CD4-positive, CD25-positive, alpha-beta regulatory T cell (primary cell): Measurements from ENCODE around the gene HS1BP3. TPM values are rescaled to one million over a fixed set of nuclear protein-coding genes. Genes with fewer than 3 reads are reported as not detected.

Source experiments
- ATAC-seq, 2 donors: fragments of 150-1000 bp; cut with Tn5 transposase; one replicate each; pipeline ENCODE4 v1.10.0; 2021; ENCODE audit warnings: low read depth in 2 of 2, moderate number of reproducible peaks in 2 of 2, moderate library complexity in 1 of 2
- DNase-seq, 3 donors: peaks; one replicate each; pipeline versions ENCODE4 v3.0.0 to v3.0.0-alpha.2; 2012 to 2022; ENCODE audit warnings: mixed read lengths in 1 of 3
- H3K27ac ChIP-seq: one replicate; pipeline ENCODE4 v1.7.0; 2013; ENCODE audit warnings: mild to moderate bottlenecking, low read length; ENCODE audit not compliant: insufficient read depth, poor library complexity, severe bottlenecking
- H3K27me3 ChIP-seq: one replicate; pipeline ENCODE4 v1.7.0; 2013; ENCODE audit warnings: low read length; ENCODE audit not compliant: control insufficient read depth, insufficient read depth
- H3K36me3 ChIP-seq: one replicate; pipeline ENCODE4 v1.7.0; 2013; ENCODE audit warnings: mild to moderate bottlenecking, low read length, moderate library complexity; ENCODE audit not compliant: control insufficient read depth, insufficient read depth
- H3K4me1 ChIP-seq: 2 replicates; pipeline ENCODE4 v1.7.0; 2013; ENCODE audit warnings: mild to moderate bottlenecking, low read length; ENCODE audit not compliant: insufficient read depth, control insufficient read depth, poor library complexity, severe bottlenecking
- H3K4me3 ChIP-seq: one replicate; pipeline ENCODE4 v1.7.0; 2013; ENCODE audit warnings: low read depth, mild to moderate bottlenecking, low read length, moderate library complexity
- H3K9me3 ChIP-seq, 2 experiments: 1 replicate in 1 of 2; 2 replicates in 1 of 2; pipeline ENCODE4 v1.7.0; 2013; ENCODE audit warnings: low read length in 2 of 2, mild to moderate bottlenecking in 1 of 2, moderate library complexity in 1 of 2; ENCODE audit not compliant: control insufficient read depth in 2 of 2
- H3K27ac Mint-ChIP-seq, 3 donors: one replicate each; pipeline ENCODE4 v1.8.0; 2020 to 2022; ENCODE audit warnings: mild to moderate bottlenecking in 3 of 3, mixed read lengths in 3 of 3, moderate library complexity in 2 of 3
- H3K27me3 Mint-ChIP-seq: one replicate; pipeline ENCODE4 v1.8.0; 2022; ENCODE audit warnings: mild to moderate bottlenecking, mixed read lengths
- H3K36me3 Mint-ChIP-seq: one replicate; pipeline ENCODE4 v1.8.0; 2020; ENCODE audit warnings: mixed read lengths
- H3K4me1 Mint-ChIP-seq, 4 donors: one replicate each; pipeline ENCODE4 v1.8.0; 2020 to 2022; ENCODE audit warnings: mixed read lengths in 4 of 4, mild to moderate bottlenecking in 1 of 4
- H3K4me3 Mint-ChIP-seq, 4 donors: one replicate each; pipeline ENCODE4 v1.8.0; 2020 to 2022; ENCODE audit warnings: mild to moderate bottlenecking in 4 of 4, mixed read lengths in 4 of 4, moderate library complexity in 3 of 4
- H3K9me3 Mint-ChIP-seq, 7 donors: one replicate each; pipeline ENCODE4 v1.8.0; 2020 to 2022; ENCODE audit warnings: mixed read lengths in 7 of 7, mild to moderate bottlenecking in 3 of 7, moderate library complexity in 2 of 7
- polyA plus RNA-seq, 4 donors: library from polyadenylated mRNA; unstranded; fragments of 300-500 nt; fragmentation: Illumina TruSeq; gene quantifications; one replicate each; pipeline ENCODE4 v1.2.3, GENCODE V29; 2021
- total RNA-seq: library from RNA; stranded (reverse); gene quantifications from one replicate; pipeline ENCODE4 v1.2.3, GENCODE V29; 2022

The HS1BP3 gene
- total and polyA plus RNA-seq, 5 donors from 2014 or later: 13.6 to 22.5 (median 20.5) TPM

GRCh38 chr2:20633001-20633400, 17.9 kb downstream of the HS1BP3 start:
- H3K27ac ChIP-seq: no peak overlapping the region
- ATAC-seq: no peak
- H3K4me3 Mint-ChIP-seq: no peak overlapping the region
- no peaks in the 10 kb centered on the region for H3K27me3 Mint-ChIP-seq
- no peaks in the 10 kb centered on the region for H3K4me1 ChIP-seq
- no peak overlapping the region for H3K4me3 ChIP-seq
- H3K27me3 ChIP-seq: no peaks in the 10 kb centered on the region
- peaks cover 0 to 2% (median 0%) of the 10 kb centered on the region in 4 donors for H3K4me1 Mint-ChIP-seq
- no peak overlapping the region for H3K27ac Mint-ChIP-seq
- H3K9me3 ChIP-seq: no peaks in the 10 kb centered on the region
- DNase-seq: no peak
- H3K36me3 Mint-ChIP-seq: peaks cover 27% of the 10 kb centered on the region
- H3K36me3 ChIP-seq: peaks cover 23% of the 10 kb centered on the region
- H3K9me3 Mint-ChIP-seq: no peaks in the 10 kb centered on the region

DNA sequence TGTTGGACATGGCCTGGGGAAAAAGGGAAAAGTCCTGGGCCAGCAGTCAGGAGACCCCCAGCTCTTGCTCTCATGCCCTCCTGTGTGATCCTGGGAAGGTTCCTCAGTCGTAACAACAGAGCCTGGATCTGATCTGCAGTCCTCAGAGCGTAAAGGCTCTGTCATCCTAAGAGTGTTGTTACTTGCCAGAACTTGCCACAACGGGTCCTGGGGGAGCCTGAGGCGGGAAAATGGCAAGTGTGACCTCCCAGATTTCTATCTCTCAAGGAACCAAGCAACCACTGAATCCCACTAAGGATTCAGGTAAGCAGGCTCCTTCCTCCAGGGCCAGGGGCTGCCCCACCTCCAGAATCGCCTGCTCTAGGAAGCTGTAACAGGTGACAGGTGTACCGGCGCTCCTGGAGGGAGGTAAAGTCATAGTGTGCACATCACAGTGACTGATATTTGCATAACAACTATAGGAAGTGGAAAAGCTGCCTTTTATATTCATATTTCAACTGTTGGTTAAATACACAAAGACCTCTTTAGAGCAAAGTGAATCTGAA, 18.4 kb downstream of the HS1BP3 start:
- no peak overlapping the region for H3K27ac ChIP-seq
- H3K4me1 Mint-ChIP-seq: peaks cover 0 to 2% (median 0%) of the 10 kb centered on the region in 4 donors
- no peaks in the 10 kb centered on the region for H3K27me3 Mint-ChIP-seq
- no peak overlapping the region for H3K27ac Mint-ChIP-seq
- H3K36me3 Mint-ChIP-seq: peaks cover 23% of the 10 kb centered on the region
- no peaks in the 10 kb centered on the region for H3K9me3 ChIP-seq
- H3K27me3 ChIP-seq: no peaks in the 10 kb centered on the region
- no peak for DNase-seq
- no peaks in the 10 kb centered on the region for H3K9me3 Mint-ChIP-seq
- peaks cover 18% of the 10 kb centered on the region for H3K36me3 ChIP-seq
- no peak overlapping the region for H3K4me3 ChIP-seq
- H3K4me1 ChIP-seq: no peaks in the 10 kb centered on the region
- no peak overlapping the region for H3K4me3 Mint-ChIP-seq
- no peak for ATAC-seq

- Histone ChIP-seq H3K4me1 (no peaks in the 10 kb centered on the region), H3K27ac (no peak overlapping the region), H3K4me3 (no peak overlapping the region), H3K36me3 (peaks cover 17% of the 10 kb centered on the region), H3K27me3 (no peaks in the 10 kb centered on the region), H3K9me3 (no peaks in the 10 kb centered on the region)
- no peaks in the 10 kb centered on the region for H3K9me3 Mint-ChIP-seq
- peak overlapping the region in 2 of 3 donors; percentile 13 to 71 for H3K27ac Mint-ChIP-seq
- no peak overlapping the region for H3K4me3 Mint-ChIP-seq
- ATAC-seq (no peak), DNase-seq (no peak)
- no peaks in the 10 kb centered on the region for H3K27me3 Mint-ChIP-seq
- H3K36me3 Mint-ChIP-seq: peaks cover 23% of the 10 kb centered on the region
- peaks cover 0 to 2% (median 0%) of the 10 kb centered on the region in 4 donors for H3K4me1 Mint-ChIP-seq
These were observed 19.1 kb downstream of the HS1BP3 start for GRCh38 chr2:20631617-20632307.

DNA sequence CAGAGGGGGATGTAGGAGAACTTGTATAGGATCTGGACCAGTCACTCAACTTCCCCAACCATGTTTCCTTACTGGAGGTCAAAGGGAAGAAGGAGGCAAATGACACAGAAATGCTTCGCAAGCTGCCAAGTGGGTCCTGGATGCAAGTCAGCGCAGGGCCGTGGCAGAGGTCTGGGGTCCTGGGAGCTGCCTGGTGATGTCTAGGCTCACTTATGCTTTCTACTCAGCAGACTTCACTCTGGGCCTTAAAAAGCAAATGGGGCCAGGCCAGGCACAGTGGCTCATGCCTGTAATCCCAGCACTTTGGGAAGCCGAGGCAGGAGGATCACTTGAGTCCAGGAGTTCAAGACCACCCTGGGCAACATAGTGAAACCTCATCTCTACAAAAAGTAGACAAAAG, 19.9 kb downstream of the HS1BP3 start:
- Histone ChIP-seq H3K27me3 (no peaks in the 10 kb centered on the region), H3K36me3 (peaks cover 13% of the 10 kb centered on the region), H3K4me1 (no peaks in the 10 kb centered on the region), H3K4me3 (no peak overlapping the region), H3K9me3 (no peaks in the 10 kb centered on the region), H3K27ac (no peak overlapping the region)
- Mint-ChIP-seq H3K27ac (no peak overlapping the region), H3K27me3 (no peaks in the 10 kb centered on the region), H3K9me3 (no peaks in the 10 kb centered on the region), H3K4me1 (peaks cover 0 to 2% (median 0%) of the 10 kb centered on the region in 4 donors), H3K4me3 (no peak overlapping the region), H3K36me3 (peaks cover 25% of the 10 kb centered on the region)
- ATAC-seq: no peak
- DNase-seq: no peak

DNA sequence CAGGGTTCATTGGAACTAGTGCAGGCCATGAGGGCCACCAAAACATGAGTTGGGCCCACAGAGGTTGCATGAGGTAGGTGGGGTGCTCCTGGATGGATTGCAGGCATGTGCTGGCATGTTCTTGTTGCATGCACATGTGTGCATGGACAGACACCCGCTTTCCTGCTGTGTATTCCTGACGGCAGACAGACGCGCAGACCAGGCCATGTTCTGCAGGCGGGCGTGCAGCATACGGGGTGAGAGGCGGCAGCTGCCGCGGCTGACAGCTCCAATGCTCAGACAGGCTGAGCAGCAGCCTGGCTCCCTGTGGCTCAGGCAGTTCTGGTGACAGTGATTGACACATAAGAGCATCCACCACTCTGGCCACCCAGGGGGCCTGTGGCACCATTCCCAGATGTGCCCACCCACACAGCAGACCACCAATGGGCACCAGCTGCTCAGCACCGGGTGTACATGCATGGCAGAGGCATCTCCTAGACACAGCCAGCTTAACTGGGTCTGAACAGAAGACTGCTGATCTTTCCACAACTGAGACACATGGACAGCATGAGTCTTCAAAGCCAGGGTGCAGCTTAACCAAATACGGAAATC, 21.2 kb downstream of the HS1BP3 start:
- H3K4me1 ChIP-seq: no peaks in the 10 kb centered on the region
- no peaks in the 10 kb centered on the region for H3K27me3 ChIP-seq
- DNase-seq: no peak
- ATAC-seq: no peak
- Mint-ChIP-seq H3K9me3 (no peaks in the 10 kb centered on the region), H3K27me3 (no peaks in the 10 kb centered on the region), H3K27ac (no peak overlapping the region), H3K4me3 (no peak overlapping the region), H3K4me1 (no peaks in the 10 kb centered on the region), H3K36me3 (peaks cover 20% of the 10 kb centered on the region)
- no peak overlapping the region for H3K27ac ChIP-seq
- peaks cover 8% of the 10 kb centered on the region for H3K36me3 ChIP-seq
- no peaks in the 10 kb centered on the region for H3K9me3 ChIP-seq
- no peak overlapping the region for H3K4me3 ChIP-seq

- no peak overlapping the region for H3K27ac ChIP-seq
- ATAC-seq: no peak
- peaks cover 7% of the 10 kb centered on the region for H3K36me3 ChIP-seq
- DNase-seq: no peak
- peaks cover 20% of the 10 kb centered on the region for H3K36me3 Mint-ChIP-seq
- no peaks in the 10 kb centered on the region for H3K4me1 Mint-ChIP-seq
- no peak overlapping the region for H3K4me3 ChIP-seq
- H3K9me3 ChIP-seq: no peaks in the 10 kb centered on the region
- H3K9me3 Mint-ChIP-seq: no peaks in the 10 kb centered on the region
- H3K4me3 Mint-ChIP-seq: no peak overlapping the region
- no peaks in the 10 kb centered on the region for H3K4me1 ChIP-seq
- no peaks in the 10 kb centered on the region for H3K27me3 ChIP-seq
- no peak overlapping the region for H3K27ac Mint-ChIP-seq
- H3K27me3 Mint-ChIP-seq: no peaks in the 10 kb centered on the region
These were observed 21.7 kb downstream of the HS1BP3 start for GRCh38 chr2:20629181-20629580.

GRCh38 chr2:20627712-20628380, 23.1 kb downstream of the HS1BP3 start:
- Mint-ChIP-seq H3K36me3 (peaks cover 25% of the 10 kb centered on the region), H3K4me1 (no peaks in the 10 kb centered on the region), H3K9me3 (no peaks in the 10 kb centered on the region), H3K4me3 (no peak overlapping the region), H3K27ac (no peak overlapping the region), H3K27me3 (no peaks in the 10 kb centered on the region)
- ATAC-seq (no peak), DNase-seq (no peak)
- Histone ChIP-seq H3K36me3 (peaks cover 16% of the 10 kb centered on the region), H3K9me3 (no peaks in the 10 kb centered on the region), H3K4me3 (no peak overlapping the region), H3K27me3 (no peaks in the 10 kb centered on the region), H3K27ac (no peak overlapping the region), H3K4me1 (no peaks in the 10 kb centered on the region)
